ENCODE measurements around the gene CLEC3B. TPM values are rescaled to one million over a fixed set of nuclear protein-coding genes. Genes with fewer than 3 reads are reported as not detected.

Gene CLEC3B
- total RNA-seq, 1 donor from 2014 or later, result not detected

GRCh38 chr3:45010811-45011333 lies 15.2 kb upstream of the CLEC3B start:
- Mint-ChIP-seq H3K4me1 (no peaks in the 10 kb centered on the region), H3K27ac (ENCODE audit: unreplicated experiment) (peak overlapping the region; percentile 71), H3K4me3 (no peak overlapping the region), H3K36me3 (ENCODE audit: low read depth) (peaks cover 16% of the 10 kb centered on the region), H3K27me3 (ENCODE audit: low read depth) (no peaks in the 10 kb centered on the region), H3K9me3 (no peaks in the 10 kb centered on the region)
- TF ChIP-seq CTCF (conservative IDR thresholded peaks at IDR 0.05), result no peak
- no peak for DNase-seq (ENCODE audit: low read depth, low spot score)

- Mint-ChIP-seq H3K4me3 (no peak overlapping the region), H3K27me3 (ENCODE audit: low read depth) (no peaks in the 10 kb centered on the region), H3K36me3 (ENCODE audit: low read depth) (peaks cover 14% of the 10 kb centered on the region), H3K27ac (ENCODE audit: unreplicated experiment) (no peak overlapping the region), H3K9me3 (no peaks in the 10 kb centered on the region), H3K4me1 (no peaks in the 10 kb centered on the region)
- no peak for DNase-seq (ENCODE audit: low read depth, low spot score)
- no peak for TF ChIP-seq CTCF (conservative IDR thresholded peaks at IDR 0.05)
Measured at GRCh38 chr3:45011756-45012508, 14.2 kb upstream of the CLEC3B start.

- no peaks in the 10 kb centered on the region for H3K27me3 Mint-ChIP-seq (ENCODE audit: low read depth)
- TF ChIP-seq CTCF (conservative IDR thresholded peaks at IDR 0.05), result no peak
- H3K27ac Mint-ChIP-seq (ENCODE audit: unreplicated experiment), result no peak overlapping the region
- no peaks in the 10 kb centered on the region for H3K9me3 Mint-ChIP-seq
- H3K4me3 Mint-ChIP-seq, result no peak overlapping the region
- no peaks in the 10 kb centered on the region for H3K4me1 Mint-ChIP-seq
- no peak for DNase-seq (ENCODE audit: low read depth, low spot score)
- H3K36me3 Mint-ChIP-seq (ENCODE audit: low read depth), result peaks cover 10% of the 10 kb centered on the region
Measured at GRCh38 chr3:45012577-45012976, 13.5 kb upstream of the CLEC3B start.

- no peak for DNase-seq (ENCODE audit: low read depth, low spot score)
- Mint-ChIP-seq H3K36me3 (ENCODE audit: low read depth) (peaks cover 13% of the 10 kb centered on the region), H3K4me1 (no peaks in the 10 kb centered on the region), H3K9me3 (no peaks in the 10 kb centered on the region), H3K27me3 (ENCODE audit: low read depth) (no peaks in the 10 kb centered on the region), H3K27ac (ENCODE audit: unreplicated experiment) (no peak overlapping the region), H3K4me3 (no peak overlapping the region)
- TF ChIP-seq CTCF (conservative IDR thresholded peaks at IDR 0.05), result no peak
Measured at GRCh38 chr3:45016916-45017315, 9.2 kb upstream of the CLEC3B start.

GRCh38 chr3:45017821-45018220 lies 8.3 kb upstream of the CLEC3B start:
- no peak overlapping the region for H3K4me3 Mint-ChIP-seq
- peaks cover 13% of the 10 kb centered on the region for H3K36me3 Mint-ChIP-seq (ENCODE audit: low read depth)
- no peaks in the 10 kb centered on the region for H3K27me3 Mint-ChIP-seq (ENCODE audit: low read depth)
- H3K9me3 Mint-ChIP-seq, result no peaks in the 10 kb centered on the region
- TF ChIP-seq CTCF (conservative IDR thresholded peaks at IDR 0.05), result no peak
- no peak for DNase-seq (ENCODE audit: low read depth, low spot score)
- H3K4me1 Mint-ChIP-seq, result no peaks in the 10 kb centered on the region
- peak overlapping the region; percentile 63 for H3K27ac Mint-ChIP-seq (ENCODE audit: unreplicated experiment)

Measured in neural crest cell (in vitro differentiated cells).